NCI-H2171 treated with DMSO at 0.1 percent for 48 hours (cell line): ENCODE results near the gene CSTPP1.

Source experiments
- DNase-seq: peaks from one replicate; lab custom pipeline; 2025; lab: John Stamatoyannopoulos, UW

Gene CSTPP1

DNA sequence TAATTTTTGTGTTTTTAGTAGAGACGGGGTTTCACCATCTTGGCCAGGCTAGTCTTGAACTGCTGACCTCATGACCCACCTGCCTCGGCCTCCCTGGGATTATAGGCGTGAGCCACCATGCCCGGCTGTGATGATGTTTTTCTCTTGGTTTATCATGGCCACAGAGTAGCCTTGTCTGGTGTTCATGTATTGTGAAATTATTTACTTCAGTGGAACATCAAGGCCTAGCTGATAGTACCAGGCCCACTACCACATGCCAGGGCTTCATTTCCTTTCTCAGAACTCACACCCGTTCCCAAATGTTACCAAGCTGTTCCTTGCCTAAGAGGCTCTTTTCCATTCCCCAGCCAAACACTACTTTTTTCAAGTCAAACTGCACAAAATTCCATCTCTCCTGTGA is 272.1 kb downstream of the CSTPP1 start:
- DNase-seq, result no peak
